ENCODE data around the gene RCAN1.

DNA sequence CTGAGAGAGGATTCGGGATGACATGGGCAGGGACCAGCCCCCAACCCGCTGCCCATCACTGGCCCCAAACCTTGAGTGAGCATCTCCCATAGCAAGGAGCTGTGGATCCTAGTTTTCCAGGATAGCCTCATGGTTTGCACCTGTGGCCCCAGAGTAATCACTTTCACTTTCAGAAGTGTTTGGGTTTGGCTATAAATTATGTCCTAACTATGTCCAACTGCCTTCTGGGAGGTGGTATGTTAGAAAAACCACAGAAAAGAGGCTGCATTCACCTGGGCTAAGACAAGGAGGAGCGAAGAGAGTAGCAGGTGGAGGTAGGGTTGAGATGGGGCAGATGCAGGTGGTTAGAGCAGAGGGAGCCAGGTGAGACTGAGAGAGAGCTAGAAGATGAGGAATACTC is 34.5 kb upstream of the RCAN1 start:
- TF ChIP-seq, protein P1, sequence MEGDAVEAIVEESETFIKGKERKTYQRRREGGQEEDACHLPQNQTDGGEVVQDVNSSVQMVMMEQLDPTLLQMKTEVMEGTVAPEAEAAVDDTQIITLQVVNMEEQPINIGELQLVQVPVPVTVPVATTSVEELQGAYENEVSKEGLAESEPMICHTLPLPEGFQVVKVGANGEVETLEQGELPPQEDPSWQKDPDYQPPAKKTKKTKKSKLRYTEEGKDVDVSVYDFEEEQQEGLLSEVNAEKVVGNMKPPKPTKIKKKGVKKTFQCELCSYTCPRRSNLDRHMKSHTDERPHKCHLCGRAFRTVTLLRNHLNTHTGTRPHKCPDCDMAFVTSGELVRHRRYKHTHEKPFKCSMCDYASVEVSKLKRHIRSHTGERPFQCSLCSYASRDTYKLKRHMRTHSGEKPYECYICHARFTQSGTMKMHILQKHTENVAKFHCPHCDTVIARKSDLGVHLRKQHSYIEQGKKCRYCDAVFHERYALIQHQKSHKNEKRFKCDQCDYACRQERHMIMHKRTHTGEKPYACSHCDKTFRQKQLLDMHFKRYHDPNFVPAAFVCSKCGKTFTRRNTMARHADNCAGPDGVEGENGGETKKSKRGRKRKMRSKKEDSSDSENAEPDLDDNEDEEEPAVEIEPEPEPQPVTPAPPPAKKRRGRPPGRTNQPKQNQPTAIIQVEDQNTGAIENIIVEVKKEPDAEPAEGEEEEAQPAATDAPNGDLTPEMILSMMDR (IDR thresholded peaks at IDR 0.05): no peak
- TF ChIP-seq POLR2AphosphoS5 (IDR thresholded peaks at IDR 0.05) (no peak), POLR2A (IDR thresholded peaks at IDR 0.05) (no peak), EP300 (IDR thresholded peaks at IDR 0.05) (no peak)
